ENCODE data around the gene TMEM88. TPM values are rescaled to one million over a fixed set of nuclear protein-coding genes. Genes with fewer than 3 reads are reported as not detected.

Gene TMEM88
- total and polyA plus RNA-seq, 4 donors = 0.65 to 4.6 (median 3.7) TPM

DNA sequence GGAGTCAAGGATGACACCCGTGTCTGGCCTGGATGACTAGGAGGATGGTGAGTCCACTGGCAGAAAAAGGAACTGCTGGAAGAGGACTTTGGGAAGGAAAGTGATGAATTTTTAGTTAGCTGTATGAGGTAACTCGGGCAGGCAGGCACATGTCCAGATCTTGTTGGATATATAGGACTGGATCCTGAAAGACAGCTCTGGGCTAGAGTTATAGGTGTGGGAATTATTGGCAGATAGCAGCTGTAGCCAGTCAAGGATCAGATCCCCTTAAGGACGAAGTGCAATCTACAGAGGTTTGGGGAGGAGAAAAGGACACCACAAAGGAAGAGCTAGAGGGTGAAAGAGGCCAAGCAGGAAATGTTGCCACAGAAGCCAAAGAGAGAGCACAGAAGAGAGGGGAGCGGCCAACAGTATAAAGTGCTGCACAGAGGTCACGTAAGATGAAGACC is 13.0 kb downstream of the TMEM88 start:
- Histone ChIP-seq H3K4me1 (ENCODE audit: control insufficient read depth in 4 of 4, insufficient read depth in 4 of 4, low read length in 3 of 4) (peaks cover 0 to 6% (median 2%) of the 10 kb centered on the region in 4 donors), H3K36me3 (ENCODE audit: control insufficient read depth in 4 of 4, insufficient read depth in 3 of 4, low read depth in 1 of 4, low read length in 3 of 4) (no peaks in the 10 kb centered on the region), H3K27me3 (ENCODE audit: control insufficient read depth in 4 of 4, insufficient read depth in 4 of 4, low read length in 3 of 4) (no peaks in the 10 kb centered on the region), H3K27ac (ENCODE audit: low read depth in 1 of 2, low read length in 2 of 2) (no peak overlapping the region), H3K9me3 (ENCODE audit: control insufficient read depth in 4 of 4, low read length in 3 of 4) (no peaks in the 10 kb centered on the region), H3K4me3 (ENCODE audit: low read depth in 1 of 3, low read length in 3 of 3) (no peak overlapping the region), H3K9ac (ENCODE audit: low read depth in 1 of 2, low read length in 2 of 2) (no peak overlapping the region)
- WGBS = 72% methylated on average over 5 of the region's 5 CpGs
- TF ChIP-seq YY1 (IDR thresholded peaks at IDR 0.05) (no peak), TAF1 (conservative IDR thresholded peaks at IDR 0.05) (no peak), FOXA2 (IDR thresholded peaks at IDR 0.05) (no peak), RXRA (IDR thresholded peaks at IDR 0.05) (no peak), HNF4G (IDR thresholded peaks at IDR 0.05) (no peak), GABPA (IDR thresholded peaks at IDR 0.05 in 1 of 2, conservative IDR thresholded peaks at IDR 0.05 in 1 of 2) (no peak), FOXA1 (IDR thresholded peaks at IDR 0.05) (no peak), HNF4A (conservative IDR thresholded peaks at IDR 0.05) (no peak), NR2F2 (IDR thresholded peaks at IDR 0.05) (no peak), EGR1 (IDR thresholded peaks at IDR 0.05; ENCODE audit: low read depth in 2 of 2) (no peak), JUND (IDR thresholded peaks at IDR 0.05) (no peak)
- TF ChIP-seq, protein P1, sequence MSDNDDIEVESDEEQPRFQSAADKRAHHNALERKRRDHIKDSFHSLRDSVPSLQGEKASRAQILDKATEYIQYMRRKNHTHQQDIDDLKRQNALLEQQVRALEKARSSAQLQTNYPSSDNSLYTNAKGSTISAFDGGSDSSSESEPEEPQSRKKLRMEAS (IDR thresholded peaks at IDR 0.05) = no peak
- TF ChIP-seq, protein P2, sequence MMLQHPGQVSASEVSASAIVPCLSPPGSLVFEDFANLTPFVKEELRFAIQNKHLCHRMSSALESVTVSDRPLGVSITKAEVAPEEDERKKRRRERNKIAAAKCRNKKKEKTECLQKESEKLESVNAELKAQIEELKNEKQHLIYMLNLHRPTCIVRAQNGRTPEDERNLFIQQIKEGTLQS (IDR thresholded peaks at IDR 0.05) = no peak
- TF ChIP-seq, protein P3, sequence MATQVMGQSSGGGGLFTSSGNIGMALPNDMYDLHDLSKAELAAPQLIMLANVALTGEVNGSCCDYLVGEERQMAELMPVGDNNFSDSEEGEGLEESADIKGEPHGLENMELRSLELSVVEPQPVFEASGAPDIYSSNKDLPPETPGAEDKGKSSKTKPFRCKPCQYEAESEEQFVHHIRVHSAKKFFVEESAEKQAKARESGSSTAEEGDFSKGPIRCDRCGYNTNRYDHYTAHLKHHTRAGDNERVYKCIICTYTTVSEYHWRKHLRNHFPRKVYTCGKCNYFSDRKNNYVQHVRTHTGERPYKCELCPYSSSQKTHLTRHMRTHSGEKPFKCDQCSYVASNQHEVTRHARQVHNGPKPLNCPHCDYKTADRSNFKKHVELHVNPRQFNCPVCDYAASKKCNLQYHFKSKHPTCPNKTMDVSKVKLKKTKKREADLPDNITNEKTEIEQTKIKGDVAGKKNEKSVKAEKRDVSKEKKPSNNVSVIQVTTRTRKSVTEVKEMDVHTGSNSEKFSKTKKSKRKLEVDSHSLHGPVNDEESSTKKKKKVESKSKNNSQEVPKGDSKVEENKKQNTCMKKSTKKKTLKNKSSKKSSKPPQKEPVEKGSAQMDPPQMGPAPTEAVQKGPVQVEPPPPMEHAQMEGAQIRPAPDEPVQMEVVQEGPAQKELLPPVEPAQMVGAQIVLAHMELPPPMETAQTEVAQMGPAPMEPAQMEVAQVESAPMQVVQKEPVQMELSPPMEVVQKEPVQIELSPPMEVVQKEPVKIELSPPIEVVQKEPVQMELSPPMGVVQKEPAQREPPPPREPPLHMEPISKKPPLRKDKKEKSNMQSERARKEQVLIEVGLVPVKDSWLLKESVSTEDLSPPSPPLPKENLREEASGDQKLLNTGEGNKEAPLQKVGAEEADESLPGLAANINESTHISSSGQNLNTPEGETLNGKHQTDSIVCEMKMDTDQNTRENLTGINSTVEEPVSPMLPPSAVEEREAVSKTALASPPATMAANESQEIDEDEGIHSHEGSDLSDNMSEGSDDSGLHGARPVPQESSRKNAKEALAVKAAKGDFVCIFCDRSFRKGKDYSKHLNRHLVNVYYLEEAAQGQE (IDR thresholded peaks at IDR 0.05) = no peak
- DNase-seq (ENCODE audit: low spot score) = no peak

DNA sequence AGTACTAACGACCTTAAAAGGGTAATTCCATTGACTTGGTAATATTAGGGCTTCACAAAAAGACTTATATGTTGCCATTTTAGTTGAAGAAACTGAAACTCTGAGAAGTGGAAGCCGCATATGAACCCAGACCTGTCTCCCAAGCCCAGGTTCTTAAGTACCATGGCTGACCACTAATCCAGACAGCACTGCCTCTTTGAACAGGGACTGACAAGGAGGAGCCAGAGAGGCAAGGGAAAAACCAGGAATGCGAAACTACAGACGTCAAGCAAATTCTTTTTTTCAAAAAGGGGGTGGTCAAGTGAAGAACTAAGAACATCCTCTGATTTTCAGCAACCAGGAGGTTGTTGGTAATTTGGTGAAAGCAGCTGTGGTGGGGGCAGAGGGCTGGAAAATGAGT is 18.2 kb downstream of the TMEM88 start:
- no peaks in the 10 kb centered on the region for H3K36me3 ChIP-seq (ENCODE audit: control insufficient read depth in 4 of 4, insufficient read depth in 3 of 4, low read depth in 1 of 4, low read length in 3 of 4)
- 89% methylated on average over 4 of the region's 4 CpGs for WGBS
- DNase-seq (ENCODE audit: low spot score) = no peak
- no peaks in the 10 kb centered on the region for H3K27me3 ChIP-seq (ENCODE audit: control insufficient read depth in 4 of 4, insufficient read depth in 4 of 4, low read length in 3 of 4)
- H3K4me3 ChIP-seq (ENCODE audit: low read depth in 1 of 3, low read length in 3 of 3) = no peak overlapping the region
- H3K27ac ChIP-seq (ENCODE audit: low read depth in 1 of 2, low read length in 2 of 2) = no peak overlapping the region
- TF ChIP-seq TAF1 (conservative IDR thresholded peaks at IDR 0.05) (no peak), FOXA1 (IDR thresholded peaks at IDR 0.05) (no peak), NR2F2 (IDR thresholded peaks at IDR 0.05) (no peak), YY1 (IDR thresholded peaks at IDR 0.05) (no peak), GABPA (IDR thresholded peaks at IDR 0.05 in 1 of 2, conservative IDR thresholded peaks at IDR 0.05 in 1 of 2) (no peak)
- TF ChIP-seq, protein P2 (IDR thresholded peaks at IDR 0.05) = no peak
- no peaks in the 10 kb centered on the region for H3K9me3 ChIP-seq (ENCODE audit: control insufficient read depth in 4 of 4, low read length in 3 of 4)
- no peak overlapping the region for H3K9ac ChIP-seq (ENCODE audit: low read depth in 1 of 2, low read length in 2 of 2)
- no peaks in the 10 kb centered on the region for H3K4me1 ChIP-seq (ENCODE audit: control insufficient read depth in 4 of 4, insufficient read depth in 4 of 4, low read length in 3 of 4)

DNA sequence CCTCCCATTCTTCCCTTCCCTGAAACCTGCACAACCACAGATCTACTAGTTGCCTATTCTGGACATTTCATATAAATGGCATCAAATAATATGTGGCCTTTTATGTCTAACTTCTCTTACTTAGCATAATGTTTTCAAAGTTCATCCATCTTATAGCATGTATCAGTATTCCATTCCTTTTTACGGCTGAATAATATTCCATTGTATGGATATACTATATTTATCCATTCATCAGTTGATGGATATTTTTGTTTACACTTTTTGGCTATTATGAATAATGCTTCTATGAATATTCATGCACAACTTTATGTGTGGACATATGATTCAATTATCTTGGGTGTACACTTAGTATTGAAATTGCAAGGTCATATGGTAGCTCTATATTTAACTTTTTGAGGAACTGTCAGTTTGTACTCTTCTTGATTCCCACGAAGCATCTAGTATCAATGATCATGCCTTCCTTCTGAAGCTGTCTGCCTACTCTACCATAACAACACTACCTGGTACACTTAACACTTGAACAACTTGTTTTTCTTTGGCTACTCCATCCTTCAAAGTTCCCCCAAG is 21.0 kb downstream of the TMEM88 start:
- Histone ChIP-seq H3K4me3 (ENCODE audit: low read depth in 1 of 3, low read length in 3 of 3) (no peak overlapping the region), H3K36me3 (ENCODE audit: control insufficient read depth in 4 of 4, insufficient read depth in 3 of 4, low read depth in 1 of 4, low read length in 3 of 4) (no peaks in the 10 kb centered on the region), H3K4me1 (ENCODE audit: control insufficient read depth in 4 of 4, insufficient read depth in 4 of 4, low read length in 3 of 4) (no peaks in the 10 kb centered on the region), H3K27ac (ENCODE audit: low read depth in 1 of 2, low read length in 2 of 2) (no peak overlapping the region), H3K27me3 (ENCODE audit: control insufficient read depth in 4 of 4, insufficient read depth in 4 of 4, low read length in 3 of 4) (no peaks in the 10 kb centered on the region), H3K9me3 (ENCODE audit: control insufficient read depth in 4 of 4, low read length in 3 of 4) (no peaks in the 10 kb centered on the region), H3K9ac (ENCODE audit: low read depth in 1 of 2, low read length in 2 of 2) (no peak overlapping the region)
- no peak for DNase-seq (ENCODE audit: low spot score)
- 90% methylated on average over 2 of the region's 2 CpGs for WGBS
- TF ChIP-seq HNF4A (conservative IDR thresholded peaks at IDR 0.05) (no peak), FOXA2 (IDR thresholded peaks at IDR 0.05) (no peak), NR2F2 (IDR thresholded peaks at IDR 0.05) (no peak), RXRA (IDR thresholded peaks at IDR 0.05) (no peak), EGR1 (IDR thresholded peaks at IDR 0.05; ENCODE audit: low read depth in 2 of 2) (no peak), HNF4G (IDR thresholded peaks at IDR 0.05) (no peak)
- TF ChIP-seq, protein P3 (IDR thresholded peaks at IDR 0.05) = no peak
- TF ChIP-seq, protein P4, sequence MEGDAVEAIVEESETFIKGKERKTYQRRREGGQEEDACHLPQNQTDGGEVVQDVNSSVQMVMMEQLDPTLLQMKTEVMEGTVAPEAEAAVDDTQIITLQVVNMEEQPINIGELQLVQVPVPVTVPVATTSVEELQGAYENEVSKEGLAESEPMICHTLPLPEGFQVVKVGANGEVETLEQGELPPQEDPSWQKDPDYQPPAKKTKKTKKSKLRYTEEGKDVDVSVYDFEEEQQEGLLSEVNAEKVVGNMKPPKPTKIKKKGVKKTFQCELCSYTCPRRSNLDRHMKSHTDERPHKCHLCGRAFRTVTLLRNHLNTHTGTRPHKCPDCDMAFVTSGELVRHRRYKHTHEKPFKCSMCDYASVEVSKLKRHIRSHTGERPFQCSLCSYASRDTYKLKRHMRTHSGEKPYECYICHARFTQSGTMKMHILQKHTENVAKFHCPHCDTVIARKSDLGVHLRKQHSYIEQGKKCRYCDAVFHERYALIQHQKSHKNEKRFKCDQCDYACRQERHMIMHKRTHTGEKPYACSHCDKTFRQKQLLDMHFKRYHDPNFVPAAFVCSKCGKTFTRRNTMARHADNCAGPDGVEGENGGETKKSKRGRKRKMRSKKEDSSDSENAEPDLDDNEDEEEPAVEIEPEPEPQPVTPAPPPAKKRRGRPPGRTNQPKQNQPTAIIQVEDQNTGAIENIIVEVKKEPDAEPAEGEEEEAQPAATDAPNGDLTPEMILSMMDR (IDR thresholded peaks at IDR 0.05; ENCODE audit: low read depth, low read length, missing input control) = no peak
- TF ChIP-seq, protein P2 (IDR thresholded peaks at IDR 0.05) = no peak
- TF ChIP-seq, protein P1 (IDR thresholded peaks at IDR 0.05) = no peak

Measured in liver (tissue), 9 donors.